Stimulated activated CD4-positive, alpha-beta T cell treated with anti-CD3 and anti-CD28 coated beads, Interleukin-4, amount 100 ng/mL, for 4 hours (primary cell): Measurements from ENCODE around the gene C1QTNF9.
"Not testable (repeated sequence)": the region's sequence is repeated elsewhere in the genome, so short reads cannot be mapped to it uniquely, and the experiment has no call there.

Source experiments
- DNase-seq, 2 experiments: peaks; one replicate each; pipeline ENCODE4 v3.0.0-alpha.2; 2020

C1QTNF9 gene, protein sequence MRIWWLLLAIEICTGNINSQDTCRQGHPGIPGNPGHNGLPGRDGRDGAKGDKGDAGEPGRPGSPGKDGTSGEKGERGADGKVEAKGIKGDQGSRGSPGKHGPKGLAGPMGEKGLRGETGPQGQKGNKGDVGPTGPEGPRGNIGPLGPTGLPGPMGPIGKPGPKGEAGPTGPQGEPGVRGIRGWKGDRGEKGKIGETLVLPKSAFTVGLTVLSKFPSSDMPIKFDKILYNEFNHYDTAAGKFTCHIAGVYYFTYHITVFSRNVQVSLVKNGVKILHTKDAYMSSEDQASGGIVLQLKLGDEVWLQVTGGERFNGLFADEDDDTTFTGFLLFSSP

DNA sequence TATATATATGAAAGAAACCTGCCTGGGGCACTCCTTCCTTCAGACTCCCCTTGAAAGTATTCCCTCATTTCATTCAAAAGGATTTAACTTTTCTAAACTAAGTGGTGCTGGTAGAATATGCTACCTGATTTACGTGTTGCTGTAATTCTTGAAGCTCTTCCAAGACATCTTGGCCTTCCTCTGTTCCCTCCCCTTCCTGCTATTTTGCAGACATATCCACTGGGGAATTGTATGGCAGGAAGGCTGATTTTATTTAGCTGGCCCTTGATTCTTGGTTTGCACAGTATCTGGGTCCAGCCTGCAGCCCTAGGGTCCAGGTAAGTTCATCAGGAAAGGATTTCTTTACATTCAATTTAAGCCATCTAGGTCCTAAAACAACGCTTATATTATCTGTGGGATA lies at the start of gene C1QTNF9:
Gene C1QTNF9 (plus strand): TSS at position 281 of the 400 bp plus-strand sequence. CDS start 6,424 bp downstream, outside the sequence.
- not testable (repeated sequence) for DNase-seq

DNA sequence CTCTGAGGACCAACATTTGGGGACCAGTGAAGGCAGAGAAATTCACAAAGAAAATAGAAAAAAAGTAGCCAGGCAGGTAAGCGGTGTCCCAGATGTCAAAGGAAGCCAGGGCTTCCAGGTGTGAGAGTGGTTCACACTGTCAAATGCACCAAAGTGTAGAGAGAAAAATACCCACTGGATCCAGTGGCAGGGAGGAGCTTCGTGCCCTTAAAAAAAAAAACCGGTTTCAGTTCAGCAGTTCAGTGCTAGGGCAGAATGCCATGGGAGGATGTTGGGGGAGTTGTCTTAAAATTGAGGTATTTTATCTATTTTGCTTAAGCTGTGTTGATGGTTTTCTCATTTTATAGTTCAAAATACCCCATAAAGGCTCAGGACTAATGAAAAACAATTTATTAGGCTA lies 47.8 kb upstream of the C1QTNF9 start:
- peak in 1 of 2 experiments; percentile 31 for DNase-seq

DNA sequence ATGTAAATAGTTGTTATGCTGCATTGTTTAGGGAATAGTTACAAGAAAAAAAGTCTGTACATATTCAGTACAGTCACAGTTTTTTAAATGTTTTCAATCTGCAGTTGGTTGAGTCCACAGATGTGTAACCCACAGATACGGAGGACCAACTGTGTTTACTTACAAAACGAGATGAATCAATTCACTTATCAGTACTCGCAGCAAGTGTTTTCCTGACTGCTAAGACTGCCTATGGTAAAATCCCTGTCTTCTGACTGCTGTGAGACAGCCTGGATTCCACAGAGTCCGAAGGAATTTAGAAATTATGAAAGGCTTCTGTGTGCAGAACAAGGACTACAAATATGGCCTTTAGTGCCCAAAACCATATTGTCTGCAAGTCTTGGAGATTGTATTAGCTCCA lies 45.7 kb upstream of the C1QTNF9 start:
- DNase-seq = no peak

DNA sequence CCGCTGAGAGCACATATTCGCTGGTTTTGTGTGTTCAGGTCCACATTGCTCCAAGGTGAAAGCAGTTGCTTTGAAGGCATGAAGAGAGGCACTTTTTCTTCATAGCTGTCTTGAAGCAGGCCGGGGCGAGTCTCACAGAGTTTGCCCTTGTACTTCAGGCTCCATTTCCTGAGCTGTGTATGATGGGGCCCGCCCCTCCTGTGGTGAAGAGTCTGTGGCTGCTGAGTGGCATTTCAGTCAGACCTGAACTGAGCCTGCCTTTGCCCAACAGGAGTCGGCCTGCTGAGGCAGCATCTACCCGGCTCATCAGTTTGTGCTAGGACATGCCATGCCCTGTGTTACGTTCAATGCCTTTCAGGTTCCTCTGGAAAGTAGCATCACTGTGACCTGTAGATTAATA lies 44.4 kb upstream of the C1QTNF9 start:
- DNase-seq = peak; percentile 62 to 75

DNA sequence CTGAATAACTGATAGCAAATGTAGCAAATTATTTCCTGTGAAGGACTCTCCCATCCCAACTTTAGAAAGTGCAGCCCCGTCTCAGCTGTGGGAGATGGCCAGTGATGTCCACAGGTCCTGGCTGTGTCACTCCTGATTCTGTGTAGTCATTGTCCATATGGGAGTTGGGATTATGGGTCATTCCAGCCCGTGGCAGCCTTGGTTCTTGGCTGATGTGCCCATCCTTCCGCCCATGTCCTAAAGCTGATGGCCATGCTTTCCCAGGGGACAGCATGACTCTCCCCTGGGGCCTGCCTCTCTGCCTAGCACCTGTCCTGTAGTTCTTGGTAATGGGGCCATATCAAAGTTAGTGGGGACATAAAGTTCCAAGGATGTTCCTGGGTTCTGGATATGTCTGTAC lies 43.9 kb upstream of the C1QTNF9 start:
- DNase-seq = no peak

DNA sequence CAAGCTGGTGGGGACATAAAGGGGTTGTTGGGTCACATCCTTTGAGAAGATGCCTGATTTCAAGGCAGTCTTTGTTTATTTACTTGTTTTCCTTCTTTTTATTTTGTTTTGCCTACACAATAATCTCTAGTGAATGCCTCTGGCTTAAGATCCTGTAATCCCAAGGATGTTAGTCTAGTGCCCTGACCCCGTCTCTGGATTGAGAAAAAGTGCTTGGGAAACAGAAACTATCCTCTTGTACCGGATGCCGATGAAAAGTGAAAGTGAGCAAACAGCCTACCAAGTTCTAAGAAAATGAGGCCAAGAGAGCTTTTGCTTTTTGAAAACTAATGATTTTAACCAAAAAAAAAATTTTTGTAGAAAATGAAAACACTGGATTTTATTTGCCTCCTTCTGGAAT lies 42.1 kb upstream of the C1QTNF9 start:
- no peak for DNase-seq

DNA sequence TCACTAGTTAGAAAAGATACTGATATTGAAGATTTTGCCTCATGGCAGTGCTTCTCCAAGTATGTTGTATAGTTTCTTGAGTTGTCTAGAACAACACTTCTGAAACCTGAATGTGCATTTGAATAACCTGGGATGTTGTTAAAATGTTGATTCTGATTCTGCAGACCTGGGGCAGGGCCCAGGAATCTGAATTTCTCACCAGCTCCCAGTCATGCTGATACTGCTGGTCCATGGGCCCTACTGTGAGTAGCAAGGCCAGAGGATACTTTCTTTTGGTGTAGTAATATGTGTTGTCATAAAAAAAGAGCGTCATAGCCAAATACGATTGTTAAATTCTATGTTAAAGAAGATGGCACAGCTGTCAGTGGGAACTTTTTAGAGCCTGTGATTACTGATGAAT lies 41.6 kb upstream of the C1QTNF9 start:
- DNase-seq = no peak

DNA sequence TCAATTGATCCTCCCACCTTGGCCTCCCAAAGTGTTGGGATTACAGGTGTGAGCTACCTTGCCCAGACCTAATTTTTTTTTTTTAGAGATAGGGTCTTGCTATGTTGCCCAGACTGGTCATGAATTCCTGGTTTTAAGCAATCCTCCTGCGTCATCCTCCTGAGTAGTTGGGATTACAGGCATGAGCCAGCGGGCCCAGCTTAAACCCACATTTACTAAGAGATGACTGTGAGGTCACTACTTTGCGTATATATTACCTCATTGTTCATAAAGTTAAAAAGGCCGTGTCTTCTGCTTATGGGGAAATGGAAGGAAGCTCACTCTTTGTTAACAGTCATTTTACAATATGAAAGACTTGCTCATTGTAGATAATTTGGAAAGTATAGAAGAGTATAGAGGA lies 39.6 kb upstream of the C1QTNF9 start:
- no peak for DNase-seq

DNA sequence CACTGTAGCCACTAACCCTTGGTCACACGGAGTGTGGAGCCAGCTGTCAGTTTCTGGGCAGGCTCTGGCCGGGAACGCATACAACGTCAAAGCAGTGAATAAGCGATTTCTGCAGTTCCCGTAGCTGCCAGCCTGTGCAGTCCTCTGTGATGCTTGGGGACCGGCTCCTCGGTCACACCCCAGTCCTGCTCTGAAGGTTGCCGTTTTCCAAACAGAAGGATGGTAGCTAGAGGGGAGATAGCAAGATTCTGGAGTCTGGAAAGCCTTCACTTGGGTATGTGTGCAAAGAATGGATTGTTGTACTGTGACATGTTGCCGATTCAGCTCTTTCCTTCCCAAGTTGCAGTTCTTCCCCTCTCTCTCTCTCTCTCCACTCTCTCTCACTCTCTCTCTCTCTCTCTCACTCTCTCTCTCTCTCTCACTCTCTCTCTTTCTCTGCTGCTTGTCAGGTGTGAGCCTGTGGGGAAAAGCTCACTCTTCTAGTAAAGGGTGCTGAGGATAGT lies 38.7 kb upstream of the C1QTNF9 start:
- peak; percentile 37 to 40 for DNase-seq

DNA sequence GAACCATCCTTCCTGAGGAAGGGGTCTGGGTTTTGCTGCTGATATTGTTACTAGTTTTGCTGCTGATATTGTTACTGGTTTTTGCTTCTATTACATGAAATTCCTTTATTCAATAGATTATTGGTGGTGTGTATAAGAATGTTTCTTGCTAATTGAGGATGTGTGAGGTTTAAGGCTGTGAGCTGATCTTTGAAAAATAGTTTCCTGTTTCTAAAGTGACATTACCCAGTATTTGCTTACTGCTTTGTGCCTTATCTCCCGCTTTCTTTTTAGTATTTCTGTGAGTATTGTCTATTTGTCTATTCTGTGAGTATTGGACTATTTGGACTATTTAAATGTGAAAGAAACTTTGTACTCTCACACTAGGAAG lies 38.2 kb upstream of the C1QTNF9 start:
- DNase-seq = no peak

DNA sequence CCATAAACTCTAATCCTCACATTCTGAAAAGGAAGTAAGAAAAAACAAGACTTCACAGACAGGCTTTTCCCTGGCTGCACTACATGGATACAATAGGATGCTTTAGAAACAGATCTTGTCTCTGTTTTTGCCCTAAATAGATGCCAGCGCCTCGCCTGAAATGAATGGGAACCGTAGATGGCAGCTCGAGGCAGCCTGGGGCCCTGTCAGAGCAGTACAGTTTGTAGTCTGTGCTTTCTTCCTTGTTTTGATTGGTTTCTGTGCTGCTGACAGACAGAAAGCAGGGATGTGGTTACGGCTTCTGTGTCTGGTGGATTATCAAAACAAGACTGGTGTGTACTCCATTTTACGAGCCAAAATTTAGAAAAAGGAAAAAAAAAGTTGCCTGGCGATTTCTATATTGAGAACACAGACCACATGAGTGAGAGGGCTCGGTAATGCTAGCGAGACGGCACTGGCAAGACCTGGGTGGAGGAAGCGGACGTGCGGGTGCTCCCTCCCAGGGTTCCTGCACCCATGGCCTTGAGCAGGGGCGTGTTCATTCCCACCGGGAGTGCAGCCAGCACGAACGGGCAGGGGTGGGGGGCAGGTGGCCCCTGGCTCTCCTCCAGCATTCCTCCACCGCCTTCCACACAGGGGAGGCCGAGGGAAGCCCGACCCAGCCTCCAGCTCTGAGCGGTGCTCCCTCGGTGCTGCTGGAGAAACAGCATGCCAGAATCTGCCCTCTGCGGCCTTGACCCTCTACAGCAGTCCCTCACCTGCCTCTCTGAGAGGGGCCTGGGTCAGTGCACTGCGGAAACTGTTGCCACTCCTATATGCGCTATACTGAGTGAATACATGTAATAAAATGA lies 37.6 kb upstream of the C1QTNF9 start:
- DNase-seq = peak; percentile 24 to 41

DNA sequence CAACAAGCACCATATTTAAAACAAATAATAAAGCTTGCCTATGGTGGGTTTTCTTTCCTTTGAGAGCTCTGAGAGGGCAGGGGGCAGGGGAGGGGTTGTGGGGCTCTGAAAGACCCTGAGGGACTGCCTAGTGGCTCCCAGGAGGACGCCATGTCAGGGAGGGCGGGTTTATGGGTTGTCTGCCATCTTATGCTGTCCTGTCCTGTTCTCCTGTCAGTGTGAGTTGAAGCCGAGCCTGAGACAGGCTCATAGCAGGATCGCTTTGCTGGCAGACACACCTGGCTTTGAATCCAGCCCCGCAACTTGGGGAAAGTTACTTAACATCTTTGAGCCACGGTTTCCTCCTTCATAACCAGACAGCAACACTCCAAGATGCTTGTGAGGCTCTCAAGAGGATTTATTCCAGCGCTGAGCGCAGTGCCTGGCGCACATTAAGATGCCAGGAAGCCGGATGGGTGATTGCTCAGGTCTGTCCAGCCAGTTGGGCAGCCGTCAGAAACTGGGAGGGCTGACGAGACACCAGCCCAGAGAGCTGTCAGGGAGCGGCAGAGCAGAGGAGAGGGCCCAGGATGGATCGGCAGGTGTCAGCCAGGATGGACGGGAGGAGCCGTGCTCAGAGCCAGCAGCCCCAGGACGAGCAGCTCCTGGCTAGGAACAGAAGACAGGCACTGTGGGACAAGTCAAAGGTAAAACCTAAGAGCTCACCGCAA lies 36.8 kb upstream of the C1QTNF9 start:
- DNase-seq = no peak

DNA sequence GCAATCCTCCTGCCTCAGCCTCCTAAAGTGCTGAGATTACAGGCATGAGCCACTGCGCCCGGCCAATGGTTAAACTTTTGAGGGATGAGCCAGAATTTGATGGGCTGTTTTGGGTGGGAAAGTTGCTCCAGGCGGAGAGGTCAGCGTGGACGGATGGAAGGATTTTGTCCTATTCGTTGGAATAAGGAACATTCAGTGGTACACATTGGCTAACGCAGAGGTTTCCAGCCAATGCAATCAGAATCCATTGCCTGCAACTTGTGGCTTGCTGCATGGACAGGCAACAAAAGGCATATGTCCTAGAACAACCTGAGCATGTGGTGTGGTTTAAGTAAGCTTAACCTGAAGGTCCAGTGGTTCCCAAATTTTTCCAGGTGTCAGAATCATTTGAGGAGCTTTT lies 35.5 kb upstream of the C1QTNF9 start:
- no peak for DNase-seq

DNA sequence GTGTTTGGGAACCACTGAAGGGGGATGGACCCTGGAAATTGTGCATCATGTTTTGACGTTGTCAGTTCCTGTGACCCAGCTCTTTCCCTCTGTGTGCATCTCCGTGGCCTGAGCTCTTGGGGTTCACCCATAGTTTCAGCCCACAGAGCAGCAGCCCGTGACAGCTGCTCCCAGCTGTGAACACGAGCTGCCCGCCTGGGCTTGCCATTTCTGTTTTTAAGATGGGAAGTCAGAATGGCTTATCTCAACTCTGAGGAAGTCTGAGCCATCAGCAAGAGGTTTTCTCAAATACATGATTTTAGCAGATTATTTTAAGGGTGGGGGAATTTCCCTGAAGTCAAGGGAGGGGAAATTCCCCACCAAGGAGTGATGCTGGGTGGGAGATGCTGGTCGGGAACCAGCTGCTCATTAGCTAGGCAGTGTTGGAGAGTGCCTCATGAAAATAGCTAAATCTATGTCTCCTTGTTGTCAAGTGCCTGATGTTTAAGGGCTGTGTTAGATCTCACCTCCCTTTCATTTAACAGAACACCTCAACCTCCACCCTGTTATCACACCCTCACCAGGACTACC lies 34.8 kb upstream of the C1QTNF9 start:
- peak; percentile 53 to 78 for DNase-seq

DNA sequence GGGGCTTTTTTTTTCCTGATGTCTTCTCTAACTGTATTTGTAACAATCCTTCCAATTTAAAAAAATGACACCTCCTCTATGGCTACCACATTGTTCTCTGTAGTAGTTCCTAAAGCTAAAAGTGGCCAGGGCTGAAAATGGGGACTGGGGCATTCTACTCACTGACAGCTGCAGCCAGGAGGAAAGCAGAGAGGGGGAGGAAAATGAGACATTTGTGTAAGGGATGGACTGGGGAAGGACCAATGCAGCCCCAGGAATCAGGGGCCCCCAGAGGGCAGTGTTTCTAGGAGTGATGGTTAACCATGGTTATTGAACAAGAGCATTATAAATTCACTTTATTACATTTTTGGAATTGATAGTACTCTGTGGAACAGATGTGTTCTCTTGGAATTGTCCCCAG lies 34.3 kb upstream of the C1QTNF9 start:
- no peak for DNase-seq

DNA sequence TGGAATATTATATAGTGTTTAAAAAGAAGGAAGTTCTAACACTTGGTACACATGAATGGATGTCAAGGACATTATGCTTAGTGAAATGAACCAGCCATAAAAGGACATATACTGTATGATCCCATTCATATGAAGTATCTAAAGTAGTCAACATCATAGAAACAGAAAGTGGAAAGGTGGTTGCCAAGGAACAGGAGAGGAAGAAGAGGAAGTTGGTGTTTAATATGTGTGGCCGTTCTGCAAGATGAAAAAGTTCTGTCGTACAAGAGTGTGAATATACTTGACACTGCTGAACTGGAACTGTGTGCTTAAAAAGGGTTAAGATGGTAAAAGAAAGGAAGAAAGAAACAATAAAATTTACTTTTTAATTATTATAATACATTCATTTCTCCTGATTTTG lies 33.1 kb upstream of the C1QTNF9 start:
- no peak for DNase-seq

DNA sequence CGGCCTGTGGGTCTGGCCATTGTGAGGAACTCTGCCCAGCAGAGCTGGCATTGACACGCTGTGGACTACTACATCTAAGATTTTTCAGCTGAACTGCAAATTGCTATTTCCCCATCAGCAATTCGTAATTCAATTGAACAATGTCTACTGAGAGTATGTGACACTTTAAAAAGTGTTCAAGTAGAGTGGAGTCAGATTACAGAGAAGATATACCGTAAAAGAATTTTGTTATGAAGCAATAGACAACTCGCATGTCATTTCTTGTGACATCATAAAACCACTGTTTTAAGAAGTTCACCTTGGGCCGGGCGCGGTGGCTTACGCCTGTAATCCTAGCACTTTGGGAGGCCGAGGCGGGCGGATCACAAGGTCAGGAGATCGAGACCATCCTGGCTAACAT lies 32.5 kb upstream of the C1QTNF9 start:
- DNase-seq = no peak

DNA sequence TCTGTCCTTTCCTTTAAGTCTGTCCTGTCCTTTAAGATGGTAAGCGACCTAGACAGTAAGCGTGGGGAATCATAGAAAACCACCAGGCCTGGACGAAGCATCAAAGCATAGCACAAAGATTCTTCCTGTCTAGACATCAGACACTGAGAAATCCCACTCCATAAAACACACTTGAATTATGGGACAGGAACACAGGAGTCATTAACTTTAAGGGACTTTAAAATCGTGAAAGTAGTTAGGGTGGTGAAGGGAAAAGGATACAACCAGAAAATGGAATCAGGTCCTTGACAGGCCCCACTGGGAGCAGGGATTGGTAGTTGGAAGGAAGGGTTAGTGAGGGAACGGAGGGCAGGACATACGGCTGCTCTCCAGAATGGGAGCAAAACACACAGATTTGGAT lies 31.6 kb upstream of the C1QTNF9 start:
- DNase-seq = no peak

DNA sequence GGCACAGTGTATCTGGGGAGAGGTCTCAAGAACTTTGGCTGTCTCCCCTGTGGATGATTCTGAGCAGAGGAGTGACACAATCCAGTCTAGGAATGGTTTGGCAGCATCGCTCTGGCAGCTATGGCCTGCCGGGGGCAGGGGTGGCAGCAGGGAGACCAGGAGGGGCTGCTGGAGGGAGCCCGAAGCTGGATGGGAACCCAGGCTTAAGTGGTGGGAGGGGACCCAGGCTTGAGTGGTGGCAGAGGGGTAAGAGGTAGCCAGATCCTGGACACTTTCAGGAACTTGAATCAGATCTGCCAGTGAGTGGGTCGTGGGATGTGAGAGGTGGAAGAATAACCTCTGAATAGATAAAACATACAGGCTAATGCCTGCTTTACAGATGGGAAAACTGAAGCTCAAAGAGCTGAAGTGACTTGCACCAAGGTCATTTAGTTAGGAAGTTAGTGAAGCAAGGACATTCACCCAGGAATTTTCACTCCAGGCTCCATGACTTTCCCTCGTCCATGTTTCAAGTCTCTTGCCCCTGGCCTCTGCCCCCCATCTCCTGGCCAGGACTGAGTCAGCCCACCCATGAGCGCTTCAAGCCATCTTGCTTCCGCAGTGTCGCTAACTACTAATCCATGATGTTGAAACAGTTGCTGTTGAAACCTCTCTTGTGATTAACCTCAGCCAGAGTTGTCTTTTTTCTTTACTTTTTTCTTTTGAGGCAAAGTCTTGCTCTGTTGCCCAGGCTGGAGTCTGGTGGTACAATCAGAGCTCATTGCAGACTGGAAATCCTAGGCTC lies 29.9 kb upstream of the C1QTNF9 start:
- no peak for DNase-seq

DNA sequence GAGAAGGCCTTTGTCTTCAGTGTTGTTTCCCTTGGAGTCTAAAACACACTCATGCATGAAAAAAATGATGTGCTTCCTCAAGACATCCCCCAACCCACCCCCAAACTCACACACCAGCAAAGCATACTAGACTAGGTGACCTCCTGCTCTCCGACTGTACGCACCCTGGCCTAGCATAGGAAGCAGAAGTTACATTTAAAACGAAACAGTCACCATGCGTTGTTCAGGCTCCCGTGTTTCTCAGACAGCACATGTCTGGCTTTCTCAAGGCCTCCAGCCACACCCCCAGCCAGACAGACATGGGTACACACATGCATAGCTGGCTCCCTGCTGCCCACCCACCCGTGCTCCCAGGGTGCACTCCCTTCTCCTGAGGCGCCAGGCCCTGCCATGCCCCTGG lies 28.7 kb upstream of the C1QTNF9 start:
- no peak for DNase-seq

DNA sequence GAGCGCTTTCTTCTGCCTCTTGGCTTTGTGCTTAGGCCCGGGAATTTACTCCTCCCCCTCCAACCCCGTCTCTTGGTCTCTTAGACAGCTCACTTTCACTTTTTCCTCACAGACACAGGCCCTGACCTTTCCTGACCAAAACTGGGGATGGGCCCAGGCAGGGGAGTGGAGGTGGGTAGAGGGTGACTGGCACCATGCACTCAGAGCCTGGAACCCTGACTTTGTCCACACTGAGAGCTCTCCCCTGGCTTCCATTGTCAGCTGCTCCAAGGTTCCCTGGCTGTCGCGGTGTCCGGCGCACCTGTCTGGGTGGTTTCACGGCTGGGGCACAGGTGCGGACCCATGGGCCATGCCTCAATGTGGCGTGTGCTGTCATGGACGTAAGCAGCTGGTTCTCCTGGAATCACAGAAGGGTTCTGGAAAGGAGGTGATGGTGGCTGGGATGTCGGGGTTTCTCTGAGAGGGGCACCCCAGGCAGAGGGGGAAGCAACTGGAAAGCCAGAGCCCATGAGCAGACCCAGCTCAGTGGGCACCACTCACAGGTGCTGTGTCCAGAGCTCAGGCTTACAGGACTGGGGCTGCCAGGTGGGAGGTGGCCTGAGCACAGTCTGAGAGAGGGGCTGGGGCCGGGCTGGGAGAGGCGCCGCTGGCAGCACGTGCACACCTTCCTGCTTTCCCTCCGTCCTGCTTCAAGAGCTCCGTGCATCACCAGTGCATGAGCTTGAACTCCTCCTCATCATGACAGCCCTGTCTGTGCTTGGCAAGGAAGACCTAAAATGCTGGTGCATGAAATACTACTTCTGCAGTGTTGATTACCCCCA lies 28.0 kb upstream of the C1QTNF9 start:
- DNase-seq = no peak
